Body of pancreas (tissue), 4 donors: Measurements from ENCODE around the gene GRIK4.

Experiments used
- CTCF ChIP-seq, 7 experiments: fragments of 450-650 bp in 4 of 7; fragments of 200-600 bp in 3 of 7; sonication (generic) in 3 of 7; IDR thresholded peaks; one replicate each; pipeline ENCODE4 v1.5.1; 2016 to 2019; ENCODE audit warnings: antibody characterized with exemption in 7 of 7
- POLR2A ChIP-seq, 3 donors: fragments of 450-650 bp; IDR thresholded peaks; one replicate each; pipeline ENCODE4 v1.6.1; 2016; ENCODE audit warnings: antibody characterized with exemption in 3 of 3, mild to moderate bottlenecking in 2 of 3

GRCh38 chr11:120655589-120655988 lies 144.0 kb downstream of the GRIK4 start:
- no peak for TF ChIP-seq POLR2A (IDR thresholded peaks at IDR 0.05)
- no peak for TF ChIP-seq CTCF (IDR thresholded peaks at IDR 0.05)
